Eye (tissue), 1 donor: ENCODE results near the gene ZBTB44.
"Not testable (repeated sequence)": the region's sequence is repeated elsewhere in the genome, so short reads cannot be mapped to it uniquely, and the experiment has no call there.

Experiments
- DNase-seq: peaks from one replicate; pipeline ENCODE4 v3.0.0-alpha.2; 2015

The ZBTB44 gene

GRCh38 chr11:130312046-130312445 is 2.7 kb downstream of the ZBTB44 start:
- no peak for DNase-seq

- no peak for DNase-seq
These were observed 4.1 kb downstream of the ZBTB44 start for GRCh38 chr11:130310622-130311021.

GRCh38 chr11:130308886-130309285 is 5.8 kb downstream of the ZBTB44 start:
- no peak for DNase-seq

- no peak for DNase-seq
These were observed 6.7 kb downstream of the ZBTB44 start for GRCh38 chr11:130308059-130308458.

GRCh38 chr11:130304651-130305050 is 10.1 kb downstream of the ZBTB44 start:
- no peak for DNase-seq

- no peak for DNase-seq
These were observed 13.7 kb downstream of the ZBTB44 start for GRCh38 chr11:130301002-130301401.

- DNase-seq: no peak
These were observed 14.2 kb downstream of the ZBTB44 start for GRCh38 chr11:130300567-130300966.

GRCh38 chr11:130299978-130300377 is 14.7 kb downstream of the ZBTB44 start:
- DNase-seq: no peak

- no peak for DNase-seq
These were observed 19.1 kb downstream of the ZBTB44 start for GRCh38 chr11:130295657-130296056.

GRCh38 chr11:130282111-130282510 is 32.6 kb downstream of the ZBTB44 start:
- no peak for DNase-seq

GRCh38 chr11:130281341-130281740 is 33.4 kb downstream of the ZBTB44 start:
- not testable (repeated sequence) for DNase-seq

- DNase-seq: no peak
These were observed 34.7 kb downstream of the ZBTB44 start for GRCh38 chr11:130279989-130280388.

- no peak for DNase-seq
These were observed 36.0 kb downstream of the ZBTB44 start for GRCh38 chr11:130278745-130279144.

GRCh38 chr11:130278151-130278550 is 36.6 kb downstream of the ZBTB44 start:
- no peak for DNase-seq

GRCh38 chr11:130272336-130272735 is 42.4 kb downstream of the ZBTB44 start:
- DNase-seq: no peak

GRCh38 chr11:130269326-130269943 is 45.3 kb downstream of the ZBTB44 start:
- DNase-seq: no peak

GRCh38 chr11:130263351-130263750 is 51.4 kb downstream of the ZBTB44 start:
- no peak for DNase-seq

GRCh38 chr11:130262424-130262823 is 52.3 kb downstream of the ZBTB44 start:
- DNase-seq: no peak

- DNase-seq: no peak
These were observed 53.1 kb downstream of the ZBTB44 start for GRCh38 chr11:130261571-130261970.

GRCh38 chr11:130260742-130261141 is 54.0 kb downstream of the ZBTB44 start:
- DNase-seq: no peak

- no peak for DNase-seq
These were observed 54.6 kb downstream of the ZBTB44 start for GRCh38 chr11:130260080-130260627.

- not testable (repeated sequence) for DNase-seq
These were observed 63.0 kb downstream of the ZBTB44 start for GRCh38 chr11:130251763-130252162.

GRCh38 chr11:130249929-130250328 is 64.8 kb downstream of the ZBTB44 start:
- DNase-seq: not testable (repeated sequence)

- DNase-seq: no peak
These were observed 65.3 kb downstream of the ZBTB44 start for GRCh38 chr11:130249371-130249770.

- DNase-seq: peak; percentile 19
These were observed 67.4 kb downstream of the ZBTB44 start for GRCh38 chr11:130247319-130247718.
